OCI-LY3 (cell line): ENCODE measurements around the gene CFAP45.
A peak's percentile ranks its signal among the peaks of the same experiment; 100 is the strongest.

Source experiments
- H2AFZ ChIP-seq: fragments of 200-600, 300-600 bp; shearing (Covaris generic); 2 replicates; pipeline ENCODE4 v1.6.0; 2014; ENCODE audit warnings: antibody characterized with exemption, low read depth, low read length
- H3K27ac ChIP-seq: fragments of 200-600, 300-600 bp; sonication (generic); 2 replicates; pipeline ENCODE4 v1.5.1; 2014; ENCODE audit warnings: mild to moderate bottlenecking, low read length, moderate library complexity, mixed read lengths
- H3K27me3 ChIP-seq: fragments of 200-600, 300-600 bp; sonication (generic); 2 replicates; pipeline ENCODE4 v1.6.1; 2014; ENCODE audit warnings: low read depth, low read length, mixed read lengths
- H3K36me3 ChIP-seq: fragments of 200-600, 300-600 bp; sonication (generic); replicated peaks from 2 replicates; pipeline ENCODE3; 2014; ENCODE audit warnings: low read depth, low read length, mixed read lengths
- H3K4me1 ChIP-seq: fragments of 300-600, 200-600 bp; sonication (generic); 2 replicates; pipeline ENCODE4 v1.6.1; 2014; ENCODE audit warnings: low read length, mixed read lengths
- H3K4me2 ChIP-seq: fragments of 200-600, 300-600 bp; sonication (generic); 2 replicates; pipeline ENCODE4 v1.6.1; 2014; ENCODE audit warnings: low read length, mixed read lengths
- H3K4me3 ChIP-seq: fragments of 300-600, 200-600 bp; sonication (generic); 2 replicates; pipeline ENCODE4 v1.5.1; 2014; ENCODE audit warnings: antibody characterized with exemption, mild to moderate bottlenecking, low read length, moderate library complexity
- H3K79me2 ChIP-seq: fragments of 300-600, 200-600 bp; shearing (Covaris generic); 2 replicates; pipeline ENCODE4 v1.6.1; 2014; ENCODE audit warnings: mild to moderate bottlenecking, low read length, mixed read lengths
- H3K9ac ChIP-seq: fragments of 300-600, 200-600 bp; shearing (Covaris generic); 2 replicates; pipeline ENCODE4 v1.6.0; 2014; ENCODE audit warnings: mild to moderate bottlenecking, low read length, moderate library complexity
- H3K9me3 ChIP-seq: fragments of 200-600, 300-600 bp; shearing (Covaris generic); 2 replicates; pipeline ENCODE4 v1.6.1; 2014; ENCODE audit warnings: low read length, mixed read lengths; ENCODE audit not compliant: insufficient read depth
- H4K20me1 ChIP-seq: fragments of 200-600, 300-600 bp; sonication (generic); 2 replicates; pipeline ENCODE4 v1.6.1; 2016; ENCODE audit warnings: low read length, mixed read lengths; ENCODE audit not compliant: insufficient read depth
- CTCF ChIP-seq: fragments of 200-600, 300-600 bp; sonication (generic); IDR thresholded peaks from 2 replicates; pipeline ENCODE4 v1.5.1; 2014; ENCODE audit warnings: antibody characterized with exemption, low read length, low read depth
- EZH2phosphoT487 ChIP-seq: fragments of 200-600 bp; shearing (Covaris generic); IDR thresholded peaks from 2 replicates; pipeline ENCODE4 v1.6.1; 2018; ENCODE audit warnings: antibody characterized with exemption, mixed run types, low read depth

The CFAP45 gene

GRCh38 chr1:159929155-159930051, 29.4 kb upstream of the CFAP45 start:
- Histone ChIP-seq H3K27me3 (no peaks in the 10 kb centered on the region), H3K36me3 (peaks cover 4% of the 10 kb centered on the region), H3K27ac (no peak overlapping the region), H3K4me2 (no peak overlapping the region), H3K4me3 (no peak overlapping the region), H4K20me1 (no peaks in the 10 kb centered on the region), H3K4me1 (peaks cover 57% of the 10 kb centered on the region), H3K9ac (no peak overlapping the region), H3K9me3 (no peaks in the 10 kb centered on the region), H2AFZ (no peak overlapping the region), H3K79me2 (peaks cover 23% of the 10 kb centered on the region)
- TF ChIP-seq CTCF, result no peak
- TF ChIP-seq EZH2phosphoT487, result no peak

GRCh38 chr1:159928491-159929050, 28.6 kb upstream of the CFAP45 start:
- TF ChIP-seq CTCF (no peak), EZH2phosphoT487 (no peak)
- Histone ChIP-seq H3K79me2 (peaks cover 31% of the 10 kb centered on the region), H3K4me2 (peak overlapping the region; percentile 74), H4K20me1 (peaks cover 7% of the 10 kb centered on the region), H3K27ac (no peak overlapping the region), H3K4me3 (no peak overlapping the region), H3K9me3 (no peaks in the 10 kb centered on the region), H3K9ac (peak overlapping the region; percentile 18; the same call in 1 of the 2 replicates), H2AFZ (no peak overlapping the region), H3K27me3 (no peaks in the 10 kb centered on the region), H3K36me3 (peaks cover 13% of the 10 kb centered on the region), H3K4me1 (peaks cover 54% of the 10 kb centered on the region)

GRCh38 chr1:159927849-159928431, 28.0 kb upstream of the CFAP45 start:
- H2AFZ ChIP-seq, result no peak overlapping the region
- H3K4me1 ChIP-seq, result peaks cover 48% of the 10 kb centered on the region
- H3K9ac ChIP-seq, result peak overlapping the region; percentile 18; the same call in 1 of the 2 replicates
- peak overlapping the region; percentile 74 for H3K4me2 ChIP-seq
- H4K20me1 ChIP-seq, result peaks cover 13% of the 10 kb centered on the region
- H3K27ac ChIP-seq, result no peak overlapping the region
- H3K79me2 ChIP-seq, result peaks cover 38% of the 10 kb centered on the region
- peak overlapping the region; percentile 40 for H3K4me3 ChIP-seq
- no peak for TF ChIP-seq EZH2phosphoT487
- TF ChIP-seq CTCF, result peak; percentile 19; the same call in 1 of the 2 replicates
- H3K36me3 ChIP-seq, result peaks cover 19% of the 10 kb centered on the region
- H3K9me3 ChIP-seq, result no peaks in the 10 kb centered on the region
- H3K27me3 ChIP-seq, result no peaks in the 10 kb centered on the region

GRCh38 chr1:159927211-159927848, 27.4 kb upstream of the CFAP45 start:
- Histone ChIP-seq H4K20me1 (peaks cover 19% of the 10 kb centered on the region), H3K36me3 (peaks cover 25% of the 10 kb centered on the region), H3K4me3 (peak overlapping the region; percentile 40), H3K9ac (peak overlapping the region; percentile 18; the same call in 1 of the 2 replicates), H2AFZ (no peak overlapping the region), H3K4me1 (peaks cover 42% of the 10 kb centered on the region), H3K27me3 (no peaks in the 10 kb centered on the region), H3K9me3 (no peaks in the 10 kb centered on the region), H3K79me2 (peaks cover 44% of the 10 kb centered on the region), H3K4me2 (peak overlapping the region; percentile 74), H3K27ac (no peak overlapping the region)
- TF ChIP-seq CTCF (no peak), EZH2phosphoT487 (no peak)
